Effector memory CD4-positive, alpha-beta T cell (primary cell): ENCODE results near the gene GTSE1.
"Not testable (repeated sequence)": the region's sequence is repeated elsewhere in the genome, so short reads cannot be mapped to it uniquely, and the experiment has no call there.

Experiments
- DNase-seq, 3 donors: peaks; one replicate each; pipeline ENCODE4 v3.0.0-alpha.2; 2020
- H3K27ac ChIP-seq: 2 replicates; pipeline ENCODE4 v1.7.0; 2013; ENCODE audit warnings: mild to moderate bottlenecking, low read length, moderate library complexity; ENCODE audit not compliant: insufficient read depth, poor library complexity, severe bottlenecking
- H3K27me3 ChIP-seq: replicated peaks from 2 replicates; pipeline ENCODE4 v1.7.0; 2013; ENCODE audit warnings: mild to moderate bottlenecking, low read length; ENCODE audit not compliant: insufficient read depth, control insufficient read depth, poor library complexity, severe bottlenecking
- H3K36me3 ChIP-seq: 2 replicates; pipeline ENCODE4 v1.7.0; 2013; ENCODE audit warnings: mild to moderate bottlenecking, low read length, moderate library complexity; ENCODE audit not compliant: control insufficient read depth, insufficient read depth
- H3K4me1 ChIP-seq: 2 replicates; pipeline ENCODE4 v1.7.0; 2013; ENCODE audit warnings: low read length, mild to moderate bottlenecking; ENCODE audit not compliant: control insufficient read depth, insufficient read depth, poor library complexity, severe bottlenecking
- H3K4me3 ChIP-seq: 2 replicates; pipeline ENCODE4 v1.7.0; 2013; ENCODE audit warnings: low read length, low read depth, mild to moderate bottlenecking; ENCODE audit not compliant: insufficient read depth, poor library complexity, severe bottlenecking
- H3K9me3 ChIP-seq: 2 replicates; pipeline ENCODE4 v1.7.0; 2013; ENCODE audit warnings: mild to moderate bottlenecking, low read length, moderate library complexity; ENCODE audit not compliant: control insufficient read depth

Gene GTSE1

GRCh38 chr22:46262449-46263215 is 34.0 kb upstream of the GTSE1 start:
- H3K4me3 ChIP-seq: no peak overlapping the region
- no peaks in the 10 kb centered on the region for H3K36me3 ChIP-seq
- H3K9me3 ChIP-seq: no peaks in the 10 kb centered on the region
- H3K27ac ChIP-seq: no peak overlapping the region
- H3K27me3 ChIP-seq: peaks cover 9% of the 10 kb centered on the region
- H3K4me1 ChIP-seq: peaks cover 4% of the 10 kb centered on the region
- DNase-seq: no peak

DNA sequence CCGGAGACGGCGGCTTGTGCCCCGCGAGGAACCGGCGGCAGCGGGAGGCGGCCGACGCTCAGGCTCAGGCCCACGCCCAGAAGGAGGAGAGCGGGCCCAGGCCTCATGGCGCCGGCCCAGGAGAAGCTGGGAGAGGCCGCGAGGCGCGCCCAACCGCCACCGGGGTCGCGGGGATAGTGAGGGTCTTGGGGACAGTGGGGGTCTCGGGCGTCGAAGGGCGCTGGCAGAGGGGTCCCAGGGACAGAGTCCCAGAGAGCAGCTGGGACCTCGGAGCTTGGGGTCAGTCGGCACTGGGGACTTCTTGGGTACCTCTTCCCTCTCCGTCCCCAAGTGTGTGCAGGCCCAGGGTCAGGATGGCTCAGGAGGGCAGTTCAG is 33.5 kb upstream of the GTSE1 start, which contains the start of gene PKDREJ:
Gene PKDREJ (minus strand): TSS at position 128 of the 375 bp plus-strand sequence. CDS start 21 bp downstream, at position 107.
- no peak within 1 kb of the TSS for H3K4me3 ChIP-seq

DNA sequence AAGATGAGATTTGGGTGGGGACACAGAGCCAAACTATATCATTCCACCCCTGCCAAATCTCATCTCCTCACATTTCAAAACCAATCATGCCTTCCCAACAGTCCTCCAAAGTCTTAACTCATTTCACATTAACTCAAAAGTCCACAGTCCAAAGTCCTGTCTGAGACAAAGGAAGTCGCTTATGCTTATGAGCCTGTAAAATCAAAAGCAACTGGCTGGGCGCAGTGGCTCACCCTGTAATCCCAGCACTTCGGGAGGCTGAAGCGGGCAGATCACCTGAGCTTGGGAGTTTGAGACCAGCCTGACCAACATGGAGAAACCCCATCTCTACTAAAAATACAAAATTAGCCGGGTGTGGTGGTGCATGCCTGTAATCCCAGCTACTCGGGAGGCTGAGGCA is 32.1 kb upstream of the GTSE1 start:
- H3K27me3 ChIP-seq, H3K4me3 ChIP-seq, H3K9me3 ChIP-seq, H3K36me3 ChIP-seq, H3K27ac ChIP-seq, DNase-seq, H3K4me1 ChIP-seq: not testable (repeated sequence)

More for the DNA sequence above, 33.5 kb upstream of the GTSE1 start, which contains the start of gene PKDREJ:
- peaks cover 7% of the 10 kb centered on the region for H3K4me1 ChIP-seq
- H3K27ac ChIP-seq: no peak within 1 kb of the TSS
- DNase-seq: no peak
- no peaks in the 10 kb centered on the region for H3K36me3 ChIP-seq
- peaks cover 9% of the 10 kb centered on the region for H3K27me3 ChIP-seq
- no peaks in the 10 kb centered on the region for H3K9me3 ChIP-seq

DNA sequence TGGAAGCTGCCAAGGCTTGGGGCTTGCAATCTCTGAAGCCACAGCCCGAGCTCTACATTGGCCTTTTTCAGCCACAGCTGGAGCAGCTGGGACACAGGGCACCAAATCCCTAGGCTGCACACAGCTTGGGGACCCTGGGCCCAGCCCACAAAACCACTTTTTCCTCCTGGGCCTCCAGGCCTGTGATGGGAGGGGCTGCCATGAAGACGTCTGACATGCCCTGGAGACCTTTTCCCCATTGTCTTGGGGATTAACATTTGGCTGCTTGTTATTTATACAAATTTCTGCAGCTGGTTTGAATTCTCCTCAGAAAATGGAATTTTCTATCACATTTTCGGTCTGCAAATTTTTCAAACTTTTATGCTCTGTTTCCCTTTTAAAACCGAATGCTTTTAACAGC is 31.0 kb upstream of the GTSE1 start:
- H3K4me3 ChIP-seq, H3K9me3 ChIP-seq, H3K36me3 ChIP-seq, H3K27ac ChIP-seq, H3K27me3 ChIP-seq, DNase-seq, H3K4me1 ChIP-seq: not testable (repeated sequence)

GRCh38 chr22:46267431-46268279 is 29.0 kb upstream of the GTSE1 start, which contains the start of gene TTC38:
TTC38 (plus strand) TSS chr22:46268008; CDS start chr22:46268040, 32 bp downstream.
- peak within 1 kb of the TSS; percentile 90 for H3K4me3 ChIP-seq
- H3K36me3 ChIP-seq: no peaks in the 10 kb centered on the region
- no peaks in the 10 kb centered on the region for H3K9me3 ChIP-seq
- H3K27me3 ChIP-seq: no peaks in the 10 kb centered on the region
- peaks cover 8% of the 10 kb centered on the region for H3K4me1 ChIP-seq
- DNase-seq: peak; percentile 30 to 43 (median 33)
- H3K27ac ChIP-seq: peak within 1 kb of the TSS; percentile 42

DNA sequence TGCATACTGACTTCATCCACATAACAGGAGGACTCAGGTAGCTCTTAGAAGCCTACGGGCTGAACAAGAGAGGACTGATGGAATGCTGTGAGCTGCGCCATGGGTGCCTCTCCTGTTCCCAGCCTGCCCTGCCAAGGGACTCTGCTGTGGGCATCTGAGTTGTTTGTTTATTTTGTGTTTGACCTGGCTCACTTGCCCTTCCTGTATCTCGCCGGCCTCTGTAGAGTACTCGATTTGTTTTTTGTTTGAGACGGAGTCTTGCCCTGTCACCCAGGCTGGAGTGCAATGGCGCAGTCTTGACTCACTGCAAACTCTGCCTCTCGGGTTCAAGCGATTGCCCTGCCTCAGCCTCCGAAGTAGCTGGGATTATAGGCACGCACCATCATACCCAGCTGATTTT is 27.1 kb upstream of the GTSE1 start:
- peaks cover 8% of the 10 kb centered on the region for H3K4me1 ChIP-seq
- H3K36me3 ChIP-seq: no peaks in the 10 kb centered on the region
- no peak overlapping the region for H3K27ac ChIP-seq
- no peaks in the 10 kb centered on the region for H3K9me3 ChIP-seq
- DNase-seq: no peak
- no peak overlapping the region for H3K4me3 ChIP-seq
- no peaks in the 10 kb centered on the region for H3K27me3 ChIP-seq

GRCh38 chr22:46272196-46272595 is 24.5 kb upstream of the GTSE1 start:
- Histone ChIP-seq H3K4me3 (no peak overlapping the region), H3K36me3 (peaks cover 6% of the 10 kb centered on the region), H3K27ac (no peak overlapping the region), H3K27me3 (no peaks in the 10 kb centered on the region), H3K4me1 (peaks cover 8% of the 10 kb centered on the region), H3K9me3 (no peaks in the 10 kb centered on the region)
- DNase-seq: no peak

- no peak overlapping the region for H3K4me3 ChIP-seq
- no peak overlapping the region for H3K27ac ChIP-seq
- H3K27me3 ChIP-seq: no peaks in the 10 kb centered on the region
- peaks cover 5% of the 10 kb centered on the region for H3K4me1 ChIP-seq
- DNase-seq: no peak
- H3K36me3 ChIP-seq: peaks cover 6% of the 10 kb centered on the region
- no peaks in the 10 kb centered on the region for H3K9me3 ChIP-seq
Observed at GRCh38 chr22:46272762-46273431, 23.8 kb upstream of the GTSE1 start.

DNA sequence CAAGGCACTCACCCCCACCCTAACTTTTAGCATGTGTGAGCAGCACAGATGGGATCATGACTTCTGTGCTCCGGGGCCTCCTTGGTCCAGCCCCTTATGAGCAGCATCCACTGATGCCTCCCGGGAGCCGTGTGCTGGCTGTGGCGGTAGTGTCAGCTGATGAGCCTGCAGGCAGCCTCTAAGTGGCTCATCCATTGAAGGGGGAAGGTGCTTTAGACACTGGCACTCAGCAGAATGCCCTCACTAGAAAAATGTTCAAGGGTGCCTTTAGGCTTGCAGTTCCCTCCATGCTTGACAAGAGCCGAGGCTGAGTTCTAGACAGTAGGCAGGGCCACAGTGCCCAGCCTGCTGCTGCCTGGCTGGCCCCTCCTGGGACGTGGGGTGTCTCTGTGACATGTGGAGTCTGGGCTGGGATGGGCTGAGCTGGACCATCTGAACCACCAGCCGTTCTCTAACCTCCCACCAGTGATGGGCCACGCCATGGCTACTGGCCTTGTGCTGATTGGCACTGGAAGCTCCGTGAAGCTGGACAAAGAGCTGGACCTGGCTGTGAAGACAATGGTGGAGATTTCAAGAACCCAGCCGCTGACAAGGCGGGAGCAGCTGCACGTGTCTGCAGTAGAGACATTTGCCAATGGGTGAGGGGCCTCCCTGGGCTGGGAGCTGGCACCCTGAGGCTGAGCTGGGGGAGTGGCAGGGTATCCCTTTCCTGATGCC is 23.1 kb upstream of the GTSE1 start:
- no peaks in the 10 kb centered on the region for H3K9me3 ChIP-seq
- DNase-seq: no peak
- H3K27ac ChIP-seq: no peak overlapping the region
- H3K27me3 ChIP-seq: no peaks in the 10 kb centered on the region
- peaks cover 10% of the 10 kb centered on the region for H3K36me3 ChIP-seq
- H3K4me3 ChIP-seq: no peak overlapping the region
- no peaks in the 10 kb centered on the region for H3K4me1 ChIP-seq
